Uterus (tissue), 2 donors: Measurements from ENCODE around the gene FGFRL1.

ENCODE experiments used
- CTCF ChIP-seq, 4 experiments: fragments of 200-600 bp in 2 of 4; fragments of 450-650 bp in 2 of 4; sonication (generic) in 2 of 4; IDR thresholded peaks; one replicate each; pipeline ENCODE4 v1.5.1; 2016 to 2019; ENCODE audit warnings: antibody characterized with exemption in 4 of 4, mild to moderate bottlenecking in 2 of 4, moderate library complexity in 1 of 4
- POLR2A ChIP-seq, 2 donors: fragments of 450-650 bp; IDR thresholded peaks; one replicate each; pipeline ENCODE4 v1.6.1; 2016; ENCODE audit warnings: antibody characterized with exemption in 2 of 2, mild to moderate bottlenecking in 1 of 2, moderate library complexity in 1 of 2

DNA sequence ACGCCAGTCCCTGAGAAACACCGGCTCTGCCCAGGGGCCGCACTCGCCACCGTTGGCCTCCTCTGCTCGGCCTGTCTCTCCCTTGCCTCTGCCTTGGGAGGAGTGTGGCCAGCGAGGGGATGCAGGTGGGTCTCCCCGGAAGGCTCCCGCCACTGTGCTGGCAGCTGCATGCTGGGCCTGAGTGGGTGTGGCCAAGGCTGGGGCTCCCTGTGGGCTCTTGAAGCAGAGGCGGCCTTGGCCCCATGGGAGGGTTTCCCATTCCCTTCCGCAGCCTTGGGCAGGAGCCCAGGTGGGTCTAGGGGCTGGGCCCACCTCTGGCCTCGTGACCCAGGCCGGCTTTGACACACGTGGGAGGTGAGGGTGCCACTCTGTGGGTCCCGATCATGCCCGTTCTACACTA is 19.1 kb downstream of the FGFRL1 start:
- TF ChIP-seq CTCF (IDR thresholded peaks at IDR 0.05) (no peak), POLR2A (IDR thresholded peaks at IDR 0.05) (no peak)
